GM21528 (cell line): ENCODE results near the gene PEAK1.
A peak's percentile ranks its signal among the peaks of the same experiment; 100 is the strongest.
"Not testable (repeated sequence)": the region's sequence is repeated elsewhere in the genome, so short reads cannot be mapped to it uniquely, and the experiment has no call there.

Experiments
- ATAC-seq: cut with Tn5 transposase; IDR thresholded peaks from one replicate; pipeline ENCODE4 v1.9.1; 2021; ENCODE audit warnings: mild to moderate bottlenecking, moderate library complexity; ENCODE audit not compliant: unreplicated experiment, low FRiP score

PEAK1 gene

DNA sequence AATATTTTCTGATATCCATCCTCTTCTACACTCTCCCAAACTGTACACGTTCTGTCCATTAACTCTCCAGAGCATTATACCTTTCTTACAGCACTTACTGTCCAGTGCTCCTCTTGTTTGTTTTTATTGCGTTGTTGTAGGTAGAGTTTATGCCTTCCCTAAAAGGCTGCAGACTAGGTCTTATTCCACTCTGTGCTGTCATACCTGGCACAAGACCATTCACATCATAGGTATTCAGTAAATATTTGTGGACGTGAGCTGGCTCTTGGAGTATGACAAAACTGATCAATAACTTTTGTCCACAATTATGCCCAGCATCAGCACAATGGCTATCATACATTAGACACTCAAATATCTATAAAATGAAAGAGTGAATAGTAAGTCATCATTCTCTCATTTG lies 5.2 kb upstream of the PEAK1 start:
- no peak for ATAC-seq

DNA sequence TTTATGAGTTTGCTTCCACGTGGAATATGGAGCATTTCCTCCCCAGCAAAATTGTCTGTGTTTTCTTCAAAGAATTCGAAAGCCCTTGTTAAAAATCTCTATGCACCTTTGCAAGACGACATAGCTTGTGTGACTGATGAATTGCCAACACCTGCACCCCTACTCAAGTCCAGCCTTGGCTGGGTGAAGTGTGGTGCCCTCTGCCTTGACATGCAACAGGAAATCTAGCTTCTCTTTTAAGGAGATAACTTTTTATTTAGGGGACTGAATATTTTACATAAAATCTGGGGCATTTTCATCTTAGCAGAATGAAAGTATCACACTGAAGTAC lies 1.4 kb upstream of the PEAK1 start:
- ATAC-seq, result no peak

DNA sequence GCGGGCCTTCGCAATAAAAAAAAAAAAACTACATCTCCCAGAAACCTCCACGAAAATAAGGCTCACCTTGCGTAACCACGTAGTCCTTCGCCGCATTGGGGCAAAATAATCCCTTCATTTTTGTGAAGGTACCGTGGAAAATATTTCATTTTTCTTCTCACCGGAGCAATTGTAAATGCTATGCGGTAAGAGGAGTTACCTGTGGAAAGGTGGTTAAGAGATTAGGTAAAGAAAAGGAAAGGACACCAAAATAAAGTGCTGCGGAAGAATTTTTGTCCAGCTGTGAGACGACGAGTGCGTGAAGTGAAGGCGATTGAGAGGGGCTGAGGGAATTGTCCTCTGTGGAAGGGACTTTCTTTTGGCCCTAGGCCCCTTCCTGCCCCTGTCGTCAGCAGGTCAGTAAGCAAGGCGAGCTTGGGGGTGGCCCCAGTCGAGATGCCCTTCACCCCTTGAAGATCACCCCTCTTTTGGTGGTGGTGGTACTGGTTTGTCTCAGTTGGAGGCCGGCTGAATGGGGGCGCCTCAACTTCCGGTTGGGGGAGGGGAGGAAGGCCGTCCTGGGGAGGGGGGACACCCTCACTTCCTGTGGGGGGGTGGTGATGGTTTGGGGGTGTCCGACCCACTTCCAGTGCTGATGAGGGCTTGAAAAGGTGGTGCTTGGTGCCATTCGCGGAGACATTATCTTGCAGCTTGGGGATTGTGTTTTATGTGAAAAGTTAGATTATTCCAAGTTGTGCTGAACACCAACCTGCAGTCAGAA lies 886 bp upstream of the PEAK1 start, which contains the start of gene HMG20A:
Gene HMG20A, plus strand, starts transcription at position 279 of the 760 bp plus-strand sequence. CDS start 37,520 bp downstream, outside the sequence.
- peak; percentile 58 for ATAC-seq

DNA sequence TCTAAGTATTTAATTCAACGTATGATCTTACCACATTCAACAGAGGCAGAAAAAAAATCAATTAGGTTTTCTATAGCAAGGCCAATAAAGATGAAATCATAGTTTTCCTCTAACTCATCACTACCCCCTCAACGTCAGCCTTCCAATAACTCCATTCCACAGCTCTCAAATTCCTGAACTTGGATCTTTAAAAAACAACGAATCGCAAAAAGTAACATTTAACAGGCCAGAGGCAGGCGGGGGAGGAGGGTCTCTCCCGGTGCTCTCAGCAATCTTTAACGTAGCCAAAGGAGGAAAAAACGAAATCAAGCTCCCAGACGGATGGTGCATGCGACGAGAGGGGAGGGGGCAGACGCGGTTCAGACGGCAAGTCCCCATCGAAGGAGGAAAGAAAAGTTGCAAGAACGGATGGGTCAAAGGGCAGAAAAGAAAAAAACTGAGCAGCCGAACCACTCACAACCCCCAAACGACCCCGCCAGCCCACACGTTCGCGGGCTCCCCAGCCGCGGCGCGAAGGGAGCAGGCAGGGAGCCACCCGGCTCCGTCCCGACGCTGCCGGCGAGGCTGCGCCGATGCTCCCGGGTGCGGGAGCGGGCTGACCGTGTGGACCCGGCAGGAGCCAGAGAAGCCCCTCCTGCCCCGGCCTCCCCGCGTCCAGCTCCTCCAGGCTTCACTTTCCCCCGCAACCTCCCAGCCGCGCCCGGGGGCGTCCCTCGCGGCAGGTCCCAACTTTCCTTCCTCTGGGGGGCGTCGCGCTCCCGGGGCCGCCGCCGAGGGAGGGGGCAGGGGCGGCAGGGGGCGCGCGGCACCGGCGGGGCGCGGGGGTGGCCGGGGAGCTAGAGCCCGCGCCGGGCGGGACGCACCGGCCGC lies 703 bp downstream of the PEAK1 start:
- peak; percentile 6 for ATAC-seq

DNA sequence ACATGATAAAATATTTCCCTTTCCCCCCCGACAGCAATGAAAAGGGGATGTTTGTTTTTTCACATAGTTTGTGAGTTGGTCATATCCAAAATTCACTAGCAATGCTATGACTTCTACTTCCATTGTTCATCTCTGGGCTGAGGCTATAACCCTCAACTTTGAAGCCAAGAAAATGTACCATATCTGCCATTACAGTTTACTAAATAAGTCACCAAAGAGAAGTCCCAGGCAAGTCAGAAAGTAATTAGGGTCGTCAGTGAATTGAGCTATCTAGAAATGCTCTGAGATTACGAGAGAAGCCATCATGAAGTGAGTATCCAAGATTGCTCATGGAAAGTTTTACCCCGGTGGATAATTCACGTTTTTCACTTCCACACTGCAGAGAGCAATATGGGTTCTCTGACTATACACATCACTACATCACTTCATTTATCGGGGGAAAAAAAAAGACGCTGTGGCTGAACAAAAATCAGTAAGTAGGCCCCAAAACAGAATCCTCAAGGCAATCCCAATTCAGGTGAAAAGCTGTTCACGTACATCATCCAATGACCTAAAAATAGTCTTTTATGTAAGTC lies 1.4 kb downstream of the PEAK1 start:
- no peak for ATAC-seq

DNA sequence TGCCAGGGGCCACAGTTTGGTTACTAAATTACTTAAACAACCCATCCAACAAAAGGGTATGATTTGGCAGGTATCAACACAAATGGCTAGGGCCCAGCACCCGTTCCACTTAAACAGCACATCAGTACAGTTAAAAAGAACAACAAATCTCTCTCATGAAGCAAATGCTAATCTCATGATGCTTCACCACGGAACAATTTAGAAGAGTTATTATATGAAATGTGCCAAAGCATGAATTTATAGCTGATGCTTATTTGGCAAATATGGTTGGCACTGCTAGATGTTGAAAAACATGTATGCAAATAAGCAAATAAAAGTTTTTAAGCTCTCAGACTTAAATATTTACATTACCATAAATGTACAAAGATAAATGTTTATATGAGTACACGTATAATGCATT lies 2.3 kb downstream of the PEAK1 start:
- ATAC-seq, result no peak

DNA sequence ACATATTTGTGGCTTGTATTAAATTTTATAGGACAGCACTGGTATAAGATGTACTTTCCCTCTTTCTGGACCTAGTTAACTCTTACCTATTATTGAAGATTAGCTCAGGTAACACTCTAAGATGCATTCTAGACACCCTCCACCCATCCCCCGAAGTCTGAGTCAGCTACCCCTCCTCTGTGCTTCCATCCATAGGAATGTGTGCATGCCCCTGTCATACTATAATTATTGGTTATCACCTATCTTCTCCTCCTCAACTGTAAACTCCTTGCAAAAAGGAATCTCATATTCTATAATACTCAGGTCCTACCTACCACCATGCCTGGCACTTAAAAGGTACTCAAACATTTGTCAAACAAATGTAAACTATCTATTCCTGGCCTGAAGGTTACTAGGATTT lies 3.0 kb downstream of the PEAK1 start:
- no peak for ATAC-seq

DNA sequence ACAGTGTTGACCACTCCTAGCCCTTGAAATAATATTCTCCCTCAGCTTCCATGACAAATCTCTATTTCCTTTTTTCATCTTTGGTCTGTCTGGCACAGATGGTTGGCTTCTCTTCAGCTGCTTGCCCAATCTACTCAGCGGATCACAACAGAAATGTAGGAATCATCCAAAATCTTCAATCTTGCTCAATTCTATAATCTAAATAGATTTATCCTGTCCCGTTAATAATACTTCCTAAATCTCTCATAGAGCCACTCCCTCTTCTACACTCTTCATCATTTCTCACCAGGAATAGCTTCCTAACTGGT lies 3.8 kb downstream of the PEAK1 start:
- ATAC-seq, result no peak

DNA sequence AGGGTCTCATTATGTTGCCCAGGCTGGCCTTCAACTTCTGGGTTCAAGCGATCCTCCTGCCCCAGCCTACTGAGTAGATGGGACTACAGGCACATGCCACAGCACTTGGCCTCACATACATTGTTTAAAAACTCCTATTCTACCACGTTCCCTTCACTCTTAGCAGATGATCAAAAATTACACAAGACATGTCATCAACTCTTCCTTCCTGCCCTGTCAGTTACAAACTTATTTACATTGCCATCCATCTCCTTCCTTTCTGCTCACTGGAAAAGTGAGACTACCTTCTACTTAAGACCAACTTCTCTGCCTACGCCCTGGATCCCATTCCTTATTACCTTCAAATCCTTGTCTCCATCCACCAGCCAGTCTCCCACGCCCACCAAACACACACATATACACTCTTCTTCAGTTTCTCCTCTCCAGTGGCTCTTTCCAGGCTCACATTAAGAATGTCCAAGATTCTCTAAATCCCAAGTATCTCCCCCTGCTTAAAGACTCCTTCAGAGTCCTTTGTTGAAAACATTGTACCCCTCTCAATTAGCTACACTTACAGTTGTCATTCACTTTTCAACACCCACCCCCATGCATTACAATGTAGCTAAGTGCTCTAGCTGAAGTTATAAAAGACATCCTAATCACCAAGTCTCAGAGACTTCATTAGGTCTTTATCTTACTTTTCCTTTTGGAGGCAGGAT lies 4.3 kb downstream of the PEAK1 start:
- no peak for ATAC-seq

DNA sequence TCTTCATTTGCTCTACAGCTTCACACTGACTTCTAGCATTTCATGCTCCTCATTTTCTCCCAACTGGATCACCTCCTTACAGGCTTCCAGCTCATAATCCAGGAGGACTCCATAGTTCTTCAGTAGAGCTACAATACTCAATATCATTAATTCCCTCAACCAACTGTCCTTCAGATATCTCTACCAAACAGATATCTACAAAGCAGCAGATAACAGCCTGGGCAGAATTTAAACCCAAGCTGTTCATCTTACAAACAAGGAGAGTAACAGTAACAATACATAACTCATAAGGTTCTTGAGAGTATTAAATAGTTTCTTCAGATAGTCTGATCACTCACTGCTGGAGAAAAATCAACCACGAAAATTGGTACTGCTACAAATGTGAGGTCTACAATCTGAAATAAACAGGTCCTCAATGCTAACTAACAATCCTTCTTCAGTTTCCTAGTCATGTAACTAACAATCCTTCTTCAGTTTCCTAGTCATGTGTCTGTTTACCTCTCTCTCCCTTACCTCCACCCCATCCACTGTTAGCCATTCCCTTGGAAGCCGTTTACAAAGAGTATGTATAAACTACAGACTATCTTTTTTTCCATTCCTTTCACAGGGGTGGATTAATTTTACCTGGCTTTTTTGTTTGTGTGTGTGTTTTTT lies 5.0 kb downstream of the PEAK1 start:
- no peak for ATAC-seq

DNA sequence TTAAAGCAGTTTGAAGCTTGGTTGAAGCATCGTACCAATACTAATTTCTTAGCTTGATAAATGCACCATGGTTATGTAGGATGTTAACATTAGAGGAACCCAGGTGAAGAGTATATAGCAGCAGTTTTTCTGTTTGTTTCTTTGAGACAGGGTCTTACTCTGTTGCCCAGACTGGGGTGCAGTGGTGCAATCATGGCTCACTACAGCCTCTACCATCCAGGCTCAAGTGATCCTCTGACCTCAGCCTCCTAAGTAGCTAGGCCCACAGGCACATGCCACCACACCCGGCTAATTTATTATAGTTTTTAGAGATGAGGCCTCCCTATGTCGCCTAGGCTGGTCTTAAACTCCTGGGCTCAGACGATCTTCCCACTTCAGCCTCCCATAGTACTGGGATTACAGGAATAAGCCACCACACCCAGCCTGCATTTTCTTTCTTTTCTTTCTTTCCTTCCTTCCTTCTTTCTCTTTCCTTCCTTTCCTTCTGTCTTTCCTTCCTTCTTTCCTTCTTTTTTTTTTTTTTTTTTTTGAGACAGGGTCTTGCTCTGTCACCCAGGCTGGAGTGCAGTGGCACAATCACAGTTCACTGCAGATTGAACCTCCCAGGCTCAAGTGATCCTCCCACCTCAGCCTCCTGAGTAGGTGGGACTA lies 6.1 kb downstream of the PEAK1 start:
- no peak for ATAC-seq

DNA sequence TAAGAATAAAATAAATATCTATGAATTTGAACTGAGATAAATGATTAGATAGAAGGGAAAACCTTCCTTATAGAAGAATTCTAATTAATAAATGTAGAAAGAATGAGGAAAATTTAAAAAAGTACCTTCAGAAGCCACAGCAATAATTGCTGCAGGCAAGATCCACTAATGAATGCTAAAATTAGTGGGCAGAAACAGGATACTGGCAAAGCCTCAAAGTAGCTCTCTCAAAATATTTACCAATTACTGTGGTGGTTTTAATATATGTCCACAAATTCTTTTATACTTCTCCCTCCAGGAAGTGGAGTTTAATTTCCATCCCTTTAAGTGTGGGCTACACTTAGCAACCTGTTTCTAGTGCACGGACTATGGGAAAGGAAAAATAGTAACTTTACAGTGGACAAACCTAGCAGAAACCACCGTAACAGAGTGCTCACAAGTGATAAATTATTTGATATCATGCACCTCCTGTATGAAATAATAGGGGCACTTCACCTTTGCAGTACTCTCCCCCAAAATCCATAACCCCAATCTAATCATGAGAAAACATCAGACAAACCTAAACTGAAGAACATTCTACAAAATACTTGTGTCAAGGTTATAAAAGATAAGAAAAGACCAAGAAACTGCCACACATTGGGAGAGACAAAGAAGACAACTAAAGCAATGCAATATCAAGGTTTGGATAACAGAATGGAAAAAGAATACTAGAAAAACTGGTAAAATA lies 6.8 kb downstream of the PEAK1 start:
- ATAC-seq, result no peak

DNA sequence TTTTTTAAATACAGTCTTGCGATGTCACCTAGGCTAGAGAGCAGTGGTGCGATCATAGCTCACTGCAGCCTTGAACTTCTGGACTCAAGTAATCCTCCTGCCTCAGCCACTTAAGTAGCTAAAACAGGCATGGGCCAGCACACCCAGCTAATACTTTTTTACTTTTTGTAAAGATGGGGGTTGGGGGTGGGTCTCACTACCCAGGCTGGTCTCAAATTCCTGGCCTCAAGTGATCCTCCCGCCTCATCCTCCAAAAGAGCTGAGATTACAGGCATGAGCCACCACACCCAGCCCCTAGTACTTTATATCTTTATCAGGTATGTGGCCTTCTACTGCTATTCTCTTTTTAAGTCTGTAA lies 8.3 kb downstream of the PEAK1 start:
- no peak for ATAC-seq

DNA sequence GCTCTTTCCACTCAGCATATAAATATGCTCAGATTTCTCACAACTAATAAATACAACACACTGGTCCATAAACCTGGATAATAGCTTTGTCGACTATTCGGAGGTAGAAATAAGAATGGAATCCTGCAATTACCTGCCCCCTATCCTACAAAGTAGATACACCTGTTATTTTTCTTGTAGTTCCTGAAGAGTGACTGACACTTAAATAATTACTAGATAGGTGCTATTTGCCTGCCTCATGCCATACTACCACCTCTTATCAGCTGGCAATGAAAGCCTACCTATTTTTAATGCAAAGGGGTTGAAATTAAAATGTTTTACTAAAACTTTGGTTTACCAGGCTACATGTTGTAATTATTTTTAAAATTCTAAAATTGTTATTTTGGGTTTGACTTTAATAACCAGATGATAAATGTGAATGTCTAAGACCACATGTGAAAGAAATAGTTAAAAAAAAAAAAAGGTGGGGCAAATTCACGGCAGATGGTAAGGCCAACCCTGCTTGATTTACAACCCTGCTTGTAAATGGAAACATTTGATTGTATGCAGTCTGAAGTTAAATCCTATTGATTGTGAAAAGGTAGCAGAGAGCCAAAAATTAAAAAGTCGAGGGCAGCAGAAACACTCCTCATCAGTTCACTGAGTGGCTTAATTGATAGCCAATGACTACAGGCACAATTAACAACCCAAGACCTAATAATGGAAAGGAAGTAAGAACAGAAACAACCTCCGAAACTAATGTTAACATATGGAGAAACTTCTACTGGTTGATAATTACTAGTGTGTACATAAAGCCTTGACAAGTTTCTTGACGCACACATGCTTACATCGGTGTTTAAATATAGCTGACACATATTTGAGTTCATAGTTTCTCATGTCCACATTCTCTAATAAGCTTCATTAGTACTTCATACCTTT lies 8.9 kb downstream of the PEAK1 start:
- ATAC-seq, result no peak

DNA sequence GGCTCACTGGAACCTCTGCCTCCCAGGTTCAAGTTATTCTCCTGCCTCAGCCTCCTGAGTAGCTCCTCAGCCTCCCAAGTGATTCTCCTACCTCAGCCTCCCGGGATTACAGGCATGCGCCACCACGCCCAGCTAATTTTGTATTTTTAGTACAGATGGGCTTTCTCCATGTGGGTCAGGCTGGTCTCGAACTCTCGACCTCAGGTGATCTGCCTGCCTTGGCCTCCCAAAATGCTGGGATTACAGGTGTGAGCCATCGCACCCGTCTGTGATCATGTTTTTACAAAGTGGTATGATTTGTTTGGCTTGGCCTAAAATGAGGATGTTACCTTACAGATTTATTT lies 9.8 kb downstream of the PEAK1 start:
- not testable (repeated sequence) for ATAC-seq

DNA sequence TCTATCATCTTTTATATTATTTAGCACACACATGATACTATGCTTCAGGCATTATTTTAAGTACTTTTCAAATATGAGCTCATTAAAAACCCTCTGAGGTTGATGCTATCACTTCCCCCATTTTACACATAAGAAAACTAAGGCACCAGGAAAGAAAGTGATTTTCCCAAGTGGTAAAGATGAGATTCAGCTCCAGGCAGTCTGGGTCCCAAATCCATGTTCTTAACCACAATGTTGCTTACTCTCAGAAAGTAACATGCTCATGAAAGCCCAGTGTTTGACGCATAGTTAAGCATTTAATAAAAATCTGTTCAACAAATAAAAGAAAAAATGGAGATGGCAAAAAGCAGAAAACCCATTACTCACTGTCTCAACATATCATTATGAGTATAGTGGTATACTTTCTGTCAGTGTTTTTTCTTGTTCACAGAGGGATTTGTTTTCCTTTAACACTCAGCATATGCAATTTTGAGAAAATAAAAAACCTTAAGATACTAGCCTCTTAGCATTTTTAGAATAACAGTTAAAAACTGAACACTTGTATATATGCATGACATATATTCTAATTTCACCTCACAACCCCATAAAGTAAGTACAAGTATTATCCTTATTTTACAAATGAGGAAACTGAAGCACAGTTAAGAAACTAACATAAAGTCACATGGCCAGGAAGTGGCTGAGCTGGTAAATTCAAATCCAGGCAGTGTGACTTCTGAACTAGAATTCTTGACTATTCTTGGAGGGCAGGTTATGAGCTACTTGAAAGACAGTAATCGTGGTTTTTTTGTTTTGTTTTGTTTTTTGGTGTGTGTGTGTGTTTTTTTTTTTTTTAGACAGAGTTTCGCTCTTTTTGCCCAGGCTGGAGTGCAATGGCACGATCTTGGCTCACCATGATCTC lies 10.4 kb downstream of the PEAK1 start:
- ATAC-seq, result peak; percentile 52

DNA sequence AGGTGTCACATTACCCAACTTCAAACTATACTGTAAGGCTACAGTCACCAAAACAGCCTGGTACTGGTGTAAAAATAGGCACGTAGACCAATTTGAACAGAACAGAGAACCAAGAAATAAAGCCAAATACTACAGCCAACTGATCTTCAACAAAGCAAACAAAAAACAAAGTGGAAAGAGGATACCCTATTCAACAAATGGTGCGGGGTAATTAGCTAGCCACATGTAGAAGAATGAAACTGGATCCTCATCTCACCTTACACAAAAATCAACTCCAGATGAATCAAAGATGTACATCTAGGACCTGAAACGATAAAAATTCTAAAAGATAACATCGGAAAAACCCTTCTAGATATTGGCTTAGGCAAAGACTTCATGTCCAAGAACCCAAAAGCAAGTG lies 13.1 kb downstream of the PEAK1 start:
- no peak for ATAC-seq
